Endodermal cell (in vitro differentiated cells): ENCODE results near the gene RFTN1. TPM values are rescaled to one million over a fixed set of nuclear protein-coding genes. Genes with fewer than 3 reads are reported as not detected.

Experiments used
- DNase-seq: peaks from one replicate; pipeline ENCODE4 v3.0.0-alpha.2; 2017
- H3K27ac ChIP-seq: 2 replicates; pipeline ENCODE4 v1.5.1; 2013; ENCODE audit warnings: mild to moderate bottlenecking, low read depth, low read length, moderate library complexity
- H3K27me3 ChIP-seq: 2 replicates; pipeline ENCODE4 v1.6.1; 2013; ENCODE audit warnings: mild to moderate bottlenecking, low read length, moderate library complexity; ENCODE audit not compliant: insufficient read depth, control insufficient read depth, poor library complexity, severe bottlenecking
- H3K36me3 ChIP-seq: 2 replicates; pipeline ENCODE4 v1.7.0; 2013; ENCODE audit warnings: mild to moderate bottlenecking, low read length, moderate library complexity; ENCODE audit not compliant: control insufficient read depth, insufficient read depth
- H3K4me1 ChIP-seq: one replicate; pipeline ENCODE4 v1.7.0; 2013; ENCODE audit warnings: low read length; ENCODE audit not compliant: control insufficient read depth, insufficient read depth
- H3K4me3 ChIP-seq: 2 replicates; pipeline ENCODE4 v1.5.1; 2013; ENCODE audit warnings: mild to moderate bottlenecking, low read length, moderate library complexity
- H3K9ac ChIP-seq: 2 replicates; pipeline ENCODE4 v1.6.1; 2013; ENCODE audit warnings: mild to moderate bottlenecking, low read length, moderate library complexity; ENCODE audit not compliant: poor library complexity, severe bottlenecking; ENCODE audit errors: extremely low read depth
- H3K9me3 ChIP-seq: 2 replicates; pipeline ENCODE4 v1.6.1; 2013; ENCODE audit warnings: mild to moderate bottlenecking, low read length, moderate library complexity; ENCODE audit not compliant: control insufficient read depth
- H3K27ac Mint-ChIP-seq: 2 replicates; pipeline ENCODE4 v1.8.0; 2020; ENCODE audit warnings: mixed read lengths
- H3K27me3 Mint-ChIP-seq: 2 replicates; pipeline ENCODE4 v1.8.0; 2021; ENCODE audit warnings: mild to moderate bottlenecking, mixed read lengths; ENCODE audit not compliant: insufficient read depth
- H3K36me3 Mint-ChIP-seq: 2 replicates; pipeline ENCODE4 v1.8.0; 2020; ENCODE audit warnings: low read depth, mixed read lengths
- H3K4me1 Mint-ChIP-seq: 2 replicates; pipeline ENCODE4 v1.8.0; 2020; ENCODE audit warnings: mixed read lengths
- H3K4me3 Mint-ChIP-seq: 2 replicates; pipeline ENCODE4 v1.8.0; 2020; ENCODE audit warnings: mild to moderate bottlenecking, moderate library complexity, mixed read lengths
- H3K9me3 Mint-ChIP-seq: 2 replicates; pipeline ENCODE4 v1.8.0; 2020; ENCODE audit warnings: mild to moderate bottlenecking, mixed read lengths
- WGBS, 2 experiments: methylation state at CpG; one replicate each; pipeline versions ENCODE4 v1.1.5 to v1.1.7; 2013; ENCODE audit warnings: missing lambda C conversion rate in 2 of 2, mixed read lengths in 1 of 2; ENCODE audit not compliant: insufficient coverage in 1 of 2, insufficient read length in 1 of 2; 5-methylcytosine and 5-hydroxymethylcytosine counted together
- total RNA-seq, 2 donors: library from RNA; stranded (reverse); fragmentation: NEBNext Ultra II Directional in 1 of 2; extraction: Animal tissue kit (Norgen Biotek cat#: 25700) in 1 of 2; gene quantifications; 2 replicates in 1 of 2; 3 replicates in 1 of 2; pipeline ENCODE4 v1.2.1, GENCODE V29; 2021
- TF ChIP-seq, protein P1 (sequence below): fragments of 200-600 bp; sonication (generic); conservative IDR thresholded peaks from 2 replicates; pipeline ENCODE4 v1.5.0; 2021; ENCODE audit warnings: antibody characterized with exemption, mild to moderate bottlenecking

Gene RFTN1
- total RNA-seq, 2 donors from 2014 or later, result 0.80 to 1.1 TPM

DNA sequence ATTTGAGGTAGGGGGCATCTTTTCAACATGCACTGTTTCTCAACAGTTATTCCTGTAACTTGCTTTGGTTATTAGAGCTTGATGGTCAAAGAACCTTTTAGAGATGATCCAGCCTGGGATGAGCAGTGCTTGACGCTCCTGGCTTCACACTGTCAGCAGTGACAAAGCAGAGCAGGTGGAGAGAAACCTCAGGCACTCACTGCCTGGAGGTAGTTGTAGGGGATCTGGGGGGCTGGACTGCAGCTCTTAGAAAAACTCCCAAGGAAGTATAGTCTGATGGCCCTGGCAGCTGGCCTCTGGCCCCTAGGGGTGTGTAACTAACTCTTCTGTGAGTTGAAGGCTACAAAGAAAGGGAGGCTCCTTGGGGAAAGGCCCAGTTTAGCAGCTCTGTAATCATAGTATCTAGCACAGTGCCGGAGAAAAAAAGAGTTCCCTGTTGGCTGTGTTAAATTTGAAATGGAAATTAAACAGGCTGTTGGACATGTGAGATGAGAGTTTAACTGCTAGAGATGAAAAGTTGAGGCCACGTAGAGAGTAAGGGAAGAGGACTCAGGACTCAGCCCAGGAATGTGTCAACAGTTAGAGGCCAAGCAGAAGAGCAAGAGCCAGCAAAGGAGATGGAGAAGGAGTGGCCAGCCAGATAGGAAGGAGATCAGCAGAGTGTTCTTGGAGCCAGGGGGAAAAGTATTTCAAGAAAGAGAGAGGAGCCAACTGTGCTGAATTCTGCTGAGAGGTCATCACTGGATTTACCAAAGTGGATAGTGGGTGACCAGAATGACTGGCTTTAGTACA, 234.3 kb downstream of the RFTN1 start:
- WGBS, 2 experiments, result 91 to 93% methylated on average over 3 of the region's 3 CpGs
- H3K27me3 Mint-ChIP-seq, result no peaks in the 10 kb centered on the region
- Histone ChIP-seq H3K9ac (no peak overlapping the region), H3K9me3 (no peaks in the 10 kb centered on the region), H3K4me3 (no peak overlapping the region), H3K4me1 (no peaks in the 10 kb centered on the region), H3K27ac (no peak overlapping the region), H3K27me3 (no peaks in the 10 kb centered on the region), H3K36me3 (peaks cover 50% of the 10 kb centered on the region)
- DNase-seq, result no peak
- no peak overlapping the region for H3K27ac Mint-ChIP-seq
- H3K4me1 Mint-ChIP-seq, result no peaks in the 10 kb centered on the region
- no peaks in the 10 kb centered on the region for H3K9me3 Mint-ChIP-seq
- no peak overlapping the region for H3K4me3 Mint-ChIP-seq
- peaks cover 20% of the 10 kb centered on the region for H3K36me3 Mint-ChIP-seq
- TF ChIP-seq, protein P1, sequence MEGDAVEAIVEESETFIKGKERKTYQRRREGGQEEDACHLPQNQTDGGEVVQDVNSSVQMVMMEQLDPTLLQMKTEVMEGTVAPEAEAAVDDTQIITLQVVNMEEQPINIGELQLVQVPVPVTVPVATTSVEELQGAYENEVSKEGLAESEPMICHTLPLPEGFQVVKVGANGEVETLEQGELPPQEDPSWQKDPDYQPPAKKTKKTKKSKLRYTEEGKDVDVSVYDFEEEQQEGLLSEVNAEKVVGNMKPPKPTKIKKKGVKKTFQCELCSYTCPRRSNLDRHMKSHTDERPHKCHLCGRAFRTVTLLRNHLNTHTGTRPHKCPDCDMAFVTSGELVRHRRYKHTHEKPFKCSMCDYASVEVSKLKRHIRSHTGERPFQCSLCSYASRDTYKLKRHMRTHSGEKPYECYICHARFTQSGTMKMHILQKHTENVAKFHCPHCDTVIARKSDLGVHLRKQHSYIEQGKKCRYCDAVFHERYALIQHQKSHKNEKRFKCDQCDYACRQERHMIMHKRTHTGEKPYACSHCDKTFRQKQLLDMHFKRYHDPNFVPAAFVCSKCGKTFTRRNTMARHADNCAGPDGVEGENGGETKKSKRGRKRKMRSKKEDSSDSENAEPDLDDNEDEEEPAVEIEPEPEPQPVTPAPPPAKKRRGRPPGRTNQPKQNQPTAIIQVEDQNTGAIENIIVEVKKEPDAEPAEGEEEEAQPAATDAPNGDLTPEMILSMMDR, result no peak

DNA sequence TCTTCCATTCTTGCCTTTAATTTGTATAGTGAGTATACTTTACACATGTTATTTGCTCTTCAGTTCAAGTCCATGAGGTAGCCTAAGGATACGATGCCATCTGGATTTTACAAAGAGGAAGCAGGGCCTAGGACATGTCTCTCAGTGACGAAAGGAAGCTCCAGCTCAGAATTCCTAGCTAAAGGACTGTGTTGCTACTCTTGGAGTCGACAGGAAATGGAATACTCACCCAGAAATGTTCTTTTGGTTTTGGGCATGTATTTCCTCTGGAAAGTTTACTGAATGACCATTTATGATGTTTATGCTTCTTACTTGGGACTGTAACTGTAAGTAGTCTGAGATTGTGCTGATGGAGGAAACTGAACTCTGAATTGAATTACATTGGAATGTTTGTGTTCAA, 236.0 kb downstream of the RFTN1 start:
- Histone ChIP-seq H3K9me3 (no peaks in the 10 kb centered on the region), H3K4me3 (no peak overlapping the region), H3K9ac (no peak overlapping the region), H3K36me3 (peaks cover 49% of the 10 kb centered on the region), H3K4me1 (no peaks in the 10 kb centered on the region), H3K27ac (no peak overlapping the region), H3K27me3 (no peaks in the 10 kb centered on the region)
- Mint-ChIP-seq H3K4me1 (no peaks in the 10 kb centered on the region), H3K36me3 (peaks cover 15% of the 10 kb centered on the region), H3K9me3 (no peaks in the 10 kb centered on the region), H3K27ac (no peak overlapping the region), H3K4me3 (no peak overlapping the region), H3K27me3 (no peaks in the 10 kb centered on the region)
- WGBS, 2 experiments, result 95 to 100% methylated on average over 3 of the region's 3 CpGs
- TF ChIP-seq, protein P1, result no peak
- no peak for DNase-seq

DNA sequence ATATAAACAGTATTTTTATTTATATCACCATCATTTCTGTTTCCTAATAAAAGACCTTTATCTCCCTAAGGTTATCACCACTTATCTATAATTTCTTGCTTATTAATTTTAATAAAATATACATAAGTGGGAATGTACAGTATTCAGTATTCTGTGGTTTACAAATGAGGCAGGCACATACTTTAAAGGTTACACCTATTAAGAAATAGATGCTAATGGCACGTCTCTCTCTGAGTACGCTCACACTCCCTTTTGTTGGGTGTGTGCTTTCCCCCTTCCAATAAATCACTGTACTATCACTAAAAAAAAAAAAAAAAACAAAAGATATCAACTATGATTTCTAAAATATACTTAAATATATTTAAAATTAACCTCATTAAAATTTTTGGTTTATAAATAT, 239.6 kb downstream of the RFTN1 start:
- Histone ChIP-seq H3K9me3 (no peaks in the 10 kb centered on the region), H3K4me1 (no peaks in the 10 kb centered on the region), H3K27me3 (no peaks in the 10 kb centered on the region), H3K27ac (no peak overlapping the region), H3K4me3 (no peak overlapping the region), H3K36me3 (peaks cover 62% of the 10 kb centered on the region), H3K9ac (no peak overlapping the region)
- Mint-ChIP-seq H3K4me1 (no peaks in the 10 kb centered on the region), H3K4me3 (no peak overlapping the region), H3K36me3 (peaks cover 29% of the 10 kb centered on the region), H3K27ac (no peak overlapping the region), H3K9me3 (no peaks in the 10 kb centered on the region), H3K27me3 (no peaks in the 10 kb centered on the region)
- DNase-seq, result no peak
- TF ChIP-seq, protein P1, result no peak
- 100% methylated on average over 2 of the region's 2 CpGs; no CpG with 5 or more reads in 1 of the 2 experiments for WGBS, 2 experiments
